Right lobe of liver (tissue), 6 donors: ENCODE data around the gene CDKN1A. TPM values are rescaled to one million over a fixed set of nuclear protein-coding genes. Genes with fewer than 3 reads are reported as not detected.

Source experiments
- ATAC-seq, 4 donors: fragments of 200-7000 bp; cut with Tn5 transposase; one replicate each; pipeline ENCODE4 v1.9.1; 2020; ENCODE audit warnings: mild to moderate bottlenecking in 4 of 4, moderate library complexity in 4 of 4
- DNase-seq, 3 donors: peaks; one replicate each; pipeline ENCODE4 v3.0.0-alpha.2; 2020
- H3K27ac ChIP-seq, 3 donors: fragments of 200-600 bp; one replicate each; pipeline ENCODE4 v1.8.0; 2022
- H3K27me3 ChIP-seq, 2 donors: fragments of 200-600 bp; one replicate each; pipeline ENCODE4 v1.8.0; 2022
- H3K36me3 ChIP-seq, 4 donors: fragments of 200-600 bp; sonication (generic) in 1 of 4; one replicate each; pipeline versions ENCODE4 v1.5.1 to v1.8.0; 2017 to 2022; ENCODE audit warnings: control low read depth in 1 of 4
- H3K4me1 ChIP-seq, 4 donors: fragments of 200-600 bp; sonication (generic) in 1 of 4; one replicate each; pipeline versions ENCODE4 v1.5.1 to v1.8.0; 2017 to 2022; ENCODE audit warnings: control low read depth in 1 of 4
- H3K4me3 ChIP-seq, 3 donors: fragments of 200-600 bp; one replicate each; pipeline ENCODE4 v1.8.0; 2022
- H3K9me3 ChIP-seq, 4 donors: fragments of 200-600 bp; sonication (generic) in 1 of 4; one replicate each; pipeline versions ENCODE4 v1.5.1 to v1.8.0; 2017 to 2022; ENCODE audit warnings: control low read depth in 1 of 4
- CTCF ChIP-seq, 4 donors: fragments of 200-600 bp in 3 of 4; fragments of 450-650 bp in 1 of 4; IDR thresholded peaks; one replicate each; pipeline versions ENCODE4 v1.5.1 to v1.8.0; 2016 to 2022; ENCODE audit warnings: antibody characterized with exemption in 4 of 4, mild to moderate bottlenecking in 2 of 4
- POLR2A ChIP-seq: fragments of 450-650 bp; IDR thresholded peaks from one replicate; pipeline ENCODE4 v1.6.1; 2017; ENCODE audit warnings: antibody characterized with exemption, mild to moderate bottlenecking
- WGBS: methylation state at CpG from one replicate; pipeline ENCODE4 v1.1.6; 2018; ENCODE audit warnings: low coverage, low lambda C conversion rate; ENCODE audit not compliant: insufficient coverage; ENCODE audit errors: missing lambda C conversion rate; 5-methylcytosine and 5-hydroxymethylcytosine counted together
- intact Hi-C, 2 donors: fragments of 100-400 bp; cut with DNase I; formaldehyde crosslinking; loops; one replicate each; pipeline versions ENCODE4 v1.11.2 to v1.14.1; 2022
- total RNA-seq, 6 experiments: library from RNA; depleted of rRNA in 2 of 6; stranded (reverse); fragments of >200 nt in 2 of 6; fragmentation: NEBNext Ultra II Directional in 3 of 6; extraction: Animal tissue kit (Norgen Biotek cat#: 25700) in 3 of 6; gene quantifications; one replicate each; pipeline versions ENCODE4 v1.1.0 to v1.2.4, GENCODE V29; 2016 to 2023
- donor health status: DM: no; HTN: yes; CAD: no.
- donor health status: DM: no; HTN: no; CAD: no.
- donor health status: DM: no; HTN: no; CAD: no.
- donor health status: DM: no; HTN: yes; CAD: no.
- donor health status: DM: no; HTN: yes; CAD: no.

Gene CDKN1A
- total RNA-seq, 6 experiments from 2014 or later, result 20.0 to 124 (median 58.6) TPM

- 20% methylated on average over 1 of the region's 1 CpG for WGBS
- Histone ChIP-seq H3K27me3 (no peaks in the 10 kb centered on the region), H3K4me3 (no peak overlapping the region), H3K27ac (no peak overlapping the region), H3K4me1 (no peaks in the 10 kb centered on the region), H3K36me3 (no peaks in the 10 kb centered on the region), H3K9me3 (no peaks in the 10 kb centered on the region)
- ATAC-seq, result no peak
- intact Hi-C loops, result no loop called here
- TF ChIP-seq POLR2A (no peak), CTCF (IDR thresholded peaks at IDR 0.05) (no peak)
- DNase-seq, result no peak
Measured at GRCh38 chr6:36706339-36706738, 27.8 kb downstream of the CDKN1A start.

- DNase-seq (no peak), ATAC-seq (no peak)
- intact Hi-C loops, result no loop called here
- H3K27me3 ChIP-seq, result no peaks in the 10 kb centered on the region
- H3K9me3 ChIP-seq, result no peaks in the 10 kb centered on the region
- H3K36me3 ChIP-seq, result no peaks in the 10 kb centered on the region
- 78% methylated on average over 4 of the region's 4 CpGs for WGBS
- H3K4me3 ChIP-seq, result no peak overlapping the region
- H3K27ac ChIP-seq, result no peak overlapping the region
- no peaks in the 10 kb centered on the region for H3K4me1 ChIP-seq
- TF ChIP-seq POLR2A (no peak), CTCF (IDR thresholded peaks at IDR 0.05) (no peak)
Measured at GRCh38 chr6:36712816-36713215, 34.3 kb downstream of the CDKN1A start.

- Histone ChIP-seq H3K9me3 (no peaks in the 10 kb centered on the region), H3K4me3 (no peak overlapping the region), H3K36me3 (no peaks in the 10 kb centered on the region), H3K4me1 (no peaks in the 10 kb centered on the region), H3K27me3 (no peaks in the 10 kb centered on the region), H3K27ac (no peak overlapping the region)
- peak in 1 of 4 donors; percentile 9 for ATAC-seq
- intact Hi-C loops, result no loop called here
- no peak for TF ChIP-seq POLR2A
- TF ChIP-seq CTCF (IDR thresholded peaks at IDR 0.05), result no peak
- DNase-seq, result no peak
- WGBS, result 75% methylated on average over 2 of the region's 8 CpGs
Measured at GRCh38 chr6:36713846-36714245, 35.3 kb downstream of the CDKN1A start.

- WGBS, result 33% methylated on average over 1 of the region's 10 CpGs
- DNase-seq (peak in 1 of 3 donors; percentile 37), ATAC-seq (peak in 1 of 4 donors; percentile 9)
- Histone ChIP-seq H3K27ac (no peak overlapping the region), H3K4me1 (no peaks in the 10 kb centered on the region), H3K36me3 (no peaks in the 10 kb centered on the region), H3K9me3 (no peaks in the 10 kb centered on the region), H3K4me3 (no peak overlapping the region), H3K27me3 (no peaks in the 10 kb centered on the region)
- TF ChIP-seq POLR2A (no peak), CTCF (IDR thresholded peaks at IDR 0.05) (no peak)
- intact Hi-C loops, result no loop called here
Measured at GRCh38 chr6:36714511-36714910, 36.0 kb downstream of the CDKN1A start.

GRCh38 chr6:36715469-36715868 lies 37.0 kb downstream of the CDKN1A start:
- Histone ChIP-seq H3K27me3 (no peaks in the 10 kb centered on the region), H3K4me1 (no peaks in the 10 kb centered on the region), H3K4me3 (no peak overlapping the region), H3K9me3 (no peaks in the 10 kb centered on the region), H3K36me3 (no peaks in the 10 kb centered on the region), H3K27ac (no peak overlapping the region)
- intact Hi-C loops, result no loop called here
- TF ChIP-seq CTCF (IDR thresholded peaks at IDR 0.05) (no peak), POLR2A (no peak)
- 95% methylated on average over 3 of the region's 7 CpGs for WGBS
- DNase-seq (no peak), ATAC-seq (no peak)
